Astrocyte (in vitro differentiated cells and primary cell): ENCODE measurements around the gene C17orf67.

Experiments used
- CTCF ChIP-seq: IDR thresholded peaks from 2 replicates; pipeline ENCODE4 v1.5.1; 2011; ENCODE audit warnings: low read depth, mild to moderate bottlenecking, inconsistent platforms, low read length, moderate library complexity; ENCODE audit not compliant: insufficient read depth
- EZH2 ChIP-seq: IDR thresholded peaks from 2 replicates; pipeline ENCODE4 v1.6.1; 2012; ENCODE audit warnings: mild to moderate bottlenecking, low read length, inconsistent platforms; ENCODE audit not compliant: insufficient read depth

- TF ChIP-seq CTCF, result no peak
- TF ChIP-seq EZH2, result no peak
These were observed 16.7 kb downstream of the C17orf67 start for GRCh38 chr17:56817066-56817465.
